PC-3 (cell line): ENCODE results near the gene CEBPE.

Experiments used
- CTCF ChIP-seq: fragments of 300-600 bp; sonication (generic); conservative IDR thresholded peaks from 2 replicates; pipeline ENCODE4 v1.5.1; 2017; ENCODE audit warnings: antibody characterized with exemption, low read depth, mild to moderate bottlenecking, low read length
- EZH2 ChIP-seq: fragments of 300-600 bp; sonication (generic); IDR thresholded peaks from one replicate; pipeline ENCODE4 v1.6.1; 2017; ENCODE audit warnings: antibody characterized with exemption, mild to moderate bottlenecking, low read length; ENCODE audit not compliant: unreplicated experiment
- EZH2phosphoT487 ChIP-seq: fragments of 300-600 bp; sonication (generic); IDR thresholded peaks from 2 replicates; pipeline ENCODE4 v1.6.1; 2018; ENCODE audit warnings: mild to moderate bottlenecking, antibody characterized with exemption, low read length, borderline replicate concordance

DNA sequence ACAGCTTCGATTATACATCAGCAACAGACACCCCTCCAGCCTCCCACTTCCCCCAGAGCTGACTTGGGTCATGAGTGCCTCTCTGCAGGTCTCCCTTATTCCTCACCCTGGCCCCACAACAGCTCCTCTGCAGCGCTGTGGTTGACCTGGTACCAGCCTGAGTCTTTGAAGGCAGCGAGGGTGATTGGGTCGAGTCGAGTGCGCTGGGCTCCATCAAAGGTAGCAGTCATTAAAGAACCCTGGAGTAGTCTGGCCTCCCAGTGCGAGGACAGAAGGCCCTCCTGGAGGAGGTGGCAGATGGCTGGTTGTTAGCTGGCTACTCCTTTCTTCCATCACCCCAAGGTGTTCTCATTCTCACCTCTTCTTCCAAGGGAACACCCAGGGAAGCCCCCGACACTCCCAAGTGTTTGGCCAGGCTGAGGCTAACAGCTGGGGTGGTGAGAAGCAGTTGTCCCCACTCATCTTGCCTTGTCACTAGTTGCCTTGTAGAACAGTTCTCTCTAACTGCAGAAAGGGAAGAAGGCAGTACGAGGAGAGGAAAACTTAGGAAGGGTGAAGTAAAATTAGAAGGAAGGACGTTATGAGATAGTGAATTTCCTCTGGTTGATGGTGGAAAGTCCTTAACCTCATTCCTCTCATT is 16.9 kb downstream of the CEBPE start:
- TF ChIP-seq EZH2 (no peak), CTCF (no peak), EZH2phosphoT487 (no peak)
